ENCODE measurements around the gene GRIP2.
"Not testable (repeated sequence)": the region's sequence is repeated elsewhere in the genome, so short reads cannot be mapped to it uniquely, and the experiment has no call there.

The GRIP2 gene

GRCh38 chr3:14519406-14519805 is 20.7 kb downstream of the GRIP2 start:
- DNase-seq, result no peak

GRCh38 chr3:14518893-14519292 is 21.2 kb downstream of the GRIP2 start:
- DNase-seq, result no peak

GRCh38 chr3:14518432-14518802 is 21.7 kb downstream of the GRIP2 start:
- DNase-seq, result no peak

- DNase-seq, result no peak
Observed at GRCh38 chr3:14517601-14518431, 22.3 kb downstream of the GRIP2 start.

GRCh38 chr3:14516738-14517345 is 23.3 kb downstream of the GRIP2 start:
- DNase-seq, result no peak

GRCh38 chr3:14515526-14515925 is 24.6 kb downstream of the GRIP2 start:
- DNase-seq, result not testable (repeated sequence)

GRCh38 chr3:14514323-14514720 is 25.8 kb downstream of the GRIP2 start:
- DNase-seq, result no peak

GRCh38 chr3:14513566-14514322 is 26.4 kb downstream of the GRIP2 start:
- no peak for DNase-seq

GRCh38 chr3:14512942-14513327 is 27.2 kb downstream of the GRIP2 start:
- DNase-seq, result no peak

- DNase-seq, result no peak
Observed at GRCh38 chr3:14512281-14512941, 27.7 kb downstream of the GRIP2 start.

- DNase-seq, result no peak
Observed at GRCh38 chr3:14511623-14512280, 28.4 kb downstream of the GRIP2 start.

GRCh38 chr3:14510838-14511622 is 29.1 kb downstream of the GRIP2 start:
- DNase-seq, result no peak

GRCh38 chr3:14509796-14510100 is 30.4 kb downstream of the GRIP2 start:
- DNase-seq, result no peak

GRCh38 chr3:14508966-14509795 is 31.0 kb downstream of the GRIP2 start:
- peak in 1 of 2 donors; percentile 68 for DNase-seq

GRCh38 chr3:14508505-14508819 is 31.7 kb downstream of the GRIP2 start:
- no peak for DNase-seq

- DNase-seq, result no peak
Observed at GRCh38 chr3:14507757-14508504, 32.2 kb downstream of the GRIP2 start.

GRCh38 chr3:14507305-14507741 is 32.8 kb downstream of the GRIP2 start:
- no peak for DNase-seq

GRCh38 chr3:14506626-14507304 is 33.4 kb downstream of the GRIP2 start:
- DNase-seq, result no peak

- no peak for DNase-seq
Observed at GRCh38 chr3:14505803-14506500, 34.2 kb downstream of the GRIP2 start.
